ENCODE results near the gene ACTR1A. TPM values are rescaled to one million over a fixed set of nuclear protein-coding genes. Genes with fewer than 3 reads are reported as not detected.

ACTR1A gene
- total and polyA plus RNA-seq, 10 donors, result 25.5 to 90.8 (median 66.8) TPM

DNA sequence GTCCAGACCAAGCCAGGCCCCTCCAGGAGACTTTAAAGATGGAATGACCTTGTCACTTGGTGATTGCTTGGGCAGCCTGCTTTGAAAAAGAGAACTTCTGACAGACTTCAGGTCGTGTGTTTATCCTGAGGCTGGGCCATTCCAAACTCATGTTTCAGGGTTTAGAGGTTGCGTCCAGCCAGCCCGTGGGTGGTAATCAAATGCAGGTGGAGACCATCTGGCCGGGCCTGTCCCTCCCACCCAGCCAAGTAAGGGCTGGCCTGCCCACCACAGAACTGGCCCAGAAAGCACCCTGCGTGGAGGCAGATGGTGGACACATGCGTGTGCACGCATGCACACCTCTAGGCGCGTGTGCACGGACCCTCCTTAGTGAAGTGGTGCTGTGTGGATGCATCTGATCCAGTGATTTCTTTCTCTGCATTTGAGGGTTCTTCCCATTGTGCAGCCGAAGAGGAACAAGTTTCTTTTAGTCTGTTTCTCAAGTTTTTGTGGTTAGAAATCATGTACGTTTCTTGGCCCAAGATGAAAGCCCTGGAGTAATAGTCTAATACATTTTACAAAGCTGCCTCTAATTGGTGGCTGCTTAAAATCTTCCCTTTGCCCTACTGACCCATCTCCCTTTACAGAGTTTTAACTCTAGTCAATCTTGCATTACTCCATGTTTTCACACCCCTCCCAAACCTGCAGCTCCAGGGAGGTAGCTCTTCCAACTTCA, 44.3 kb upstream of the ACTR1A start:
- TF ChIP-seq POLR2A (IDR thresholded peaks at IDR 0.05) (no peak), POLR2AphosphoS5 (IDR thresholded peaks at IDR 0.05) (no peak)
- TF ChIP-seq, protein P1, sequence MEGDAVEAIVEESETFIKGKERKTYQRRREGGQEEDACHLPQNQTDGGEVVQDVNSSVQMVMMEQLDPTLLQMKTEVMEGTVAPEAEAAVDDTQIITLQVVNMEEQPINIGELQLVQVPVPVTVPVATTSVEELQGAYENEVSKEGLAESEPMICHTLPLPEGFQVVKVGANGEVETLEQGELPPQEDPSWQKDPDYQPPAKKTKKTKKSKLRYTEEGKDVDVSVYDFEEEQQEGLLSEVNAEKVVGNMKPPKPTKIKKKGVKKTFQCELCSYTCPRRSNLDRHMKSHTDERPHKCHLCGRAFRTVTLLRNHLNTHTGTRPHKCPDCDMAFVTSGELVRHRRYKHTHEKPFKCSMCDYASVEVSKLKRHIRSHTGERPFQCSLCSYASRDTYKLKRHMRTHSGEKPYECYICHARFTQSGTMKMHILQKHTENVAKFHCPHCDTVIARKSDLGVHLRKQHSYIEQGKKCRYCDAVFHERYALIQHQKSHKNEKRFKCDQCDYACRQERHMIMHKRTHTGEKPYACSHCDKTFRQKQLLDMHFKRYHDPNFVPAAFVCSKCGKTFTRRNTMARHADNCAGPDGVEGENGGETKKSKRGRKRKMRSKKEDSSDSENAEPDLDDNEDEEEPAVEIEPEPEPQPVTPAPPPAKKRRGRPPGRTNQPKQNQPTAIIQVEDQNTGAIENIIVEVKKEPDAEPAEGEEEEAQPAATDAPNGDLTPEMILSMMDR (IDR thresholded peaks at IDR 0.05 in 8 of 11, conservative IDR thresholded peaks at IDR 0.05 in 3 of 11), result no peak
- Histone ChIP-seq H3K4me1 (peaks cover 0 to 24% (median 19%) of the 10 kb centered on the region in 6 donors), H3K4me3 (no peak overlapping the region), H3K9me3 (no peaks in the 10 kb centered on the region), H3K27me3 (replicated peaks in 1 of 7) (no peaks in the 10 kb centered on the region), H3K27ac (no peak overlapping the region), H3K36me3 (peaks cover 0 to 26% (median 15%) of the 10 kb centered on the region in 6 donors)
- no peak for DNase-seq
- intact Hi-C loops (cut with DNase I; ENCODE audit: low total_unique reads), result no loop called here
- WGBS, 5 donors, result 67 to 74% (median 68%) methylated on average over 12 of the region's 12 CpGs

GRCh38 chr10:102545997-102546396, 43.5 kb upstream of the ACTR1A start:
- intact Hi-C loops (cut with DNase I; ENCODE audit: low total_unique reads), result no loop called here
- no peak overlapping the region for H3K27ac ChIP-seq
- peaks cover 0 to 19% (median 9%) of the 10 kb centered on the region in 6 donors for H3K36me3 ChIP-seq
- TF ChIP-seq POLR2AphosphoS5 (IDR thresholded peaks at IDR 0.05) (no peak), POLR2A (IDR thresholded peaks at IDR 0.05) (no peak)
- TF ChIP-seq, protein P1 (IDR thresholded peaks at IDR 0.05 in 8 of 11, conservative IDR thresholded peaks at IDR 0.05 in 3 of 11), result no peak
- H3K9me3 ChIP-seq, result no peaks in the 10 kb centered on the region
- no peak for DNase-seq
- peaks cover 0 to 24% (median 19%) of the 10 kb centered on the region in 6 donors for H3K4me1 ChIP-seq
- 14 to 22% (median 21%) methylated on average over 2 of the region's 2 CpGs for WGBS, 5 donors
- H3K4me3 ChIP-seq, result no peak overlapping the region
- no peaks in the 10 kb centered on the region for H3K27me3 ChIP-seq (replicated peaks in 1 of 7)

DNA sequence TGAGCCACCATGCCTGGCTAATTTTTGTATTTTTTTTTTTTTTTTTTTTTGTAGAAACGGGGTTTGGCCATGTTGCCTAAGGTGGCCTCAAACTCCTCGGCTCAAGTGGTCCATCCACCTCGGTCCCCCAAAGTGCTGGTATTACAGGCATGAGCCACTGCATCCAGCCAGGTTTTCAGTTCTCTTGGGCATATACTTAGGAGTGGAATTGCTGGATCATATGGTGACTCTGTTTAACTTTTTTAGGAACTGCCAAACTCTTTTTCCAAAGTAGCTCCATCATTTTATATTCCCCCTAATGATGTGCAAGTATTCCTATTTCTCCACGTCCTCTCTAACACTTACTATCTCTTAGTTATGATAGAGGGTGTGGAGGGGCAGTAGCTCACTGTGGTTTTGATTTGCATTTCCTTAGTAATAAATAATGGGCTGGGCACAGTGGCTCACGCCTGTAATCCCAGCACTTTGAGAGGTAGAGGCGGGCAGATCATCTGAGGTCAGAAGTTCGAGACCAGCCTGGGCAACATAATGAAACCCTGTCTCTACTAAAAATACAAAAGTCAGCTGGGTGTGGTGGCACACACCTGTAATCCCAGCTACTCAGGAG, 42.9 kb upstream of the ACTR1A start:
- Histone ChIP-seq H3K27ac (no peak overlapping the region), H3K4me1 (peaks cover 0 to 24% (median 19%) of the 10 kb centered on the region in 6 donors), H3K9me3 (no peaks in the 10 kb centered on the region), H3K4me3 (no peak overlapping the region), H3K36me3 (peaks cover 0 to 12% (median 5%) of the 10 kb centered on the region in 6 donors), H3K27me3 (replicated peaks in 1 of 7) (no peaks in the 10 kb centered on the region)
- TF ChIP-seq, protein P1 (IDR thresholded peaks at IDR 0.05 in 8 of 11, conservative IDR thresholded peaks at IDR 0.05 in 3 of 11), result no peak
- TF ChIP-seq POLR2AphosphoS5 (IDR thresholded peaks at IDR 0.05) (no peak), POLR2A (IDR thresholded peaks at IDR 0.05) (no peak)
- 86 to 94% (median 88%) methylated on average over 7 of the region's 7 CpGs for WGBS, 5 donors
- intact Hi-C loops (cut with DNase I; ENCODE audit: low total_unique reads), result no loop called here
- DNase-seq, result no peak

DNA sequence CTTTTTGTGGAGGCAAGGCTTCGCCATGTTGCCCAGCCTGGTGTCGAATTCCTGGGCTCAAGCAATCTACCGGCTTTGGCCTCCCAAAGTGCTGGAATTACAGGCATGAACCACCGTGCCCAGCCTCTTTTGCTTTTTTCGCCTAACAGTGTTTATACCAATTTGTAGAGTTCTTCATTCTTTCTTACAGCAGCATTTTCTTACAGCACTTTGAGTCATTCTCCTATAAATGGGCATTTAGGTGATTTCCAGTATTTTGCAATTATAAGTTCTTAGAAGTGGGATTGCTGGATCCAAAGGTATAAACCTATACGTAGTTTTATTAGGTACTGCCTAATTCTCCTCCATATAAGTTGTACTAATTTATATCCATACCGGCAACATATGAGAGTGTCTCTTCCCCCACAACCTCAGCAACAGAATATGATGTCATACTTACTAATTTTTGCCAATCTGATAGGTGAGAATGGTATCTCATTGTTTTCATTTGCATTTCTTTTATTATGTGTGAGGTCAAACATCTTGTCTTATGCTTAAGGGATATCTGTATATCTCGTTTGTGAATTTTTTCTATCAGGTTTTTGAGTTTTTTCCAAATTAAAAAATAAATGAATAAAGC, 40.4 kb upstream of the ACTR1A start:
- Histone ChIP-seq H3K4me3 (no peak overlapping the region), H3K9me3 (no peaks in the 10 kb centered on the region), H3K27me3 (replicated peaks in 1 of 7) (no peaks in the 10 kb centered on the region), H3K36me3 (peaks cover 0 to 4% (median 0%) of the 10 kb centered on the region in 6 donors), H3K27ac (no peak overlapping the region), H3K4me1 (peaks cover 0 to 39% (median 22%) of the 10 kb centered on the region in 6 donors)
- intact Hi-C loops (cut with DNase I; ENCODE audit: low total_unique reads), result no loop called here
- WGBS, 5 donors, result 76 to 95% (median 89%) methylated on average over 8 of the region's 8 CpGs
- no peak for DNase-seq
- TF ChIP-seq POLR2A (IDR thresholded peaks at IDR 0.05) (no peak), POLR2AphosphoS5 (IDR thresholded peaks at IDR 0.05) (no peak)
- TF ChIP-seq, protein P1 (IDR thresholded peaks at IDR 0.05 in 8 of 11, conservative IDR thresholded peaks at IDR 0.05 in 3 of 11), result no peak

All from spleen (tissue), 11 donors.